T-cell (primary cell): ENCODE measurements around the gene RANBP17. TPM values are rescaled to one million over a fixed set of nuclear protein-coding genes. Genes with fewer than 3 reads are reported as not detected.

Experiments used
- ATAC-seq, 4 experiments: fragments of 200-7000 bp in 3 of 4; fragments of 150-1000 bp in 1 of 4; cut with Tn5 transposase; replicated peaks in 1 of 4; 1 replicate in 3 of 4; 2 replicates in 1 of 4; pipeline ENCODE4 v1.10.0; 2021; ENCODE audit warnings: moderate library complexity in 3 of 4, mild to moderate bottlenecking in 2 of 4, moderate number of reproducible peaks in 1 of 4
- CTCF ChIA-PET, 2 donors: fragments of 300-600 bp; sonication (Branson Sonifier 250); formaldehyde crosslinking; loops; one replicate each; lab custom pipeline; 2022; ENCODE audit warnings: antibody characterized with exemption in 2 of 2; lab: Charles Lee
- POLR2A ChIA-PET, 2 donors: fragments of 300-600 bp; sonication (Branson Sonifier 250); formaldehyde crosslinking; loops; one replicate each; lab custom pipeline; 2022; ENCODE audit warnings: antibody characterized with exemption in 2 of 2; lab: Charles Lee
- DNase-seq, 35 experiments: peaks; one replicate each; pipeline versions ENCODE4 v3.0.0 to v3.0.0-alpha.2; 2013 to 2023
- H3K27ac ChIP-seq: one replicate; pipeline ENCODE4 v1.5.1; 2013; ENCODE audit warnings: low read length
- H3K27me3 ChIP-seq, 2 experiments: replicated peaks in 1 of 2; 1 replicate in 1 of 2; 2 replicates in 1 of 2; pipeline versions ENCODE4 v1.6.1 to v1.7.0; 2013; ENCODE audit warnings: low read length in 1 of 2, mixed read lengths in 1 of 2; ENCODE audit not compliant: control insufficient read depth in 2 of 2, insufficient read depth in 2 of 2; ENCODE audit errors: extremely low read depth in 1 of 2
- H3K36me3 ChIP-seq, 2 donors: 1 replicate in 1 of 2; 2 replicates in 1 of 2; pipeline versions ENCODE4 v1.6.1 to v1.7.0; 2013; ENCODE audit warnings: low read length in 1 of 2; ENCODE audit not compliant: control insufficient read depth in 2 of 2, insufficient read depth in 1 of 2; ENCODE audit errors: extremely low read depth in 1 of 2
- H3K4me1 ChIP-seq, 2 experiments: 1 replicate in 1 of 2; 2 replicates in 1 of 2; pipeline versions ENCODE4 v1.6.1 to v1.7.0; 2013; ENCODE audit warnings: low read length in 2 of 2, mixed read lengths in 1 of 2; ENCODE audit not compliant: insufficient read depth in 2 of 2, control insufficient read depth in 1 of 2; ENCODE audit errors: extremely low read depth in 1 of 2
- H3K4me3 ChIP-seq, 2 donors: 1 replicate in 1 of 2; 2 replicates in 1 of 2; pipeline versions ENCODE4 v1.5.1 to v1.7.0; 2013; ENCODE audit warnings: mild to moderate bottlenecking in 2 of 2, low read length in 1 of 2, moderate library complexity in 1 of 2; ENCODE audit not compliant: control insufficient read depth in 1 of 2; ENCODE audit errors: extremely low read depth in 1 of 2
- H3K9me3 ChIP-seq: 2 replicates; pipeline ENCODE4 v1.7.0; 2013
- H3K27ac Mint-ChIP-seq, 2 donors: one replicate each; pipeline ENCODE4 v1.8.0; 2020 to 2021; ENCODE audit warnings: mild to moderate bottlenecking in 2 of 2, mixed read lengths in 2 of 2
- H3K27me3 Mint-ChIP-seq, 2 donors: one replicate each; pipeline ENCODE4 v1.8.0; 2021 to 2022; ENCODE audit warnings: mixed read lengths in 2 of 2
- H3K36me3 Mint-ChIP-seq: one replicate; pipeline ENCODE4 v1.8.0; 2021; ENCODE audit warnings: mixed read lengths
- H3K4me1 Mint-ChIP-seq, 3 donors: one replicate each; pipeline ENCODE4 v1.8.0; 2020 to 2022; ENCODE audit warnings: mixed read lengths in 3 of 3, mild to moderate bottlenecking in 1 of 3
- H3K4me3 Mint-ChIP-seq, 3 donors: one replicate each; pipeline ENCODE4 v1.8.0; 2020 to 2022; ENCODE audit warnings: mild to moderate bottlenecking in 3 of 3, mixed read lengths in 3 of 3, moderate library complexity in 3 of 3
- H3K9me3 Mint-ChIP-seq, 3 donors: one replicate each; pipeline ENCODE4 v1.8.0; 2020 to 2022; ENCODE audit warnings: mixed read lengths in 3 of 3
- WGBS: methylation state at CpG from one replicate; pipeline ENCODE4 v1.1.5; 2013; ENCODE audit warnings: missing lambda C conversion rate; ENCODE audit not compliant: insufficient coverage; 5-methylcytosine and 5-hydroxymethylcytosine counted together
- total RNA-seq, 35 experiments: library from RNA in 6 of 35; stranded (reverse) in 6 of 35; fragments of 120-200 nt in 1 of 35; gene quantifications; one replicate each; pipeline versions ENCODE4 v1.2.1 to v1.2.4 and lab custom pipeline; 2013 to 2026

RANBP17 gene
- total RNA-seq, 5 donors from 2014 or later (not counting 1 experiment from before 2014, with no cell fraction given): 0.41 to 0.62 (median 0.58) TPM; not detected in 2

DNA sequence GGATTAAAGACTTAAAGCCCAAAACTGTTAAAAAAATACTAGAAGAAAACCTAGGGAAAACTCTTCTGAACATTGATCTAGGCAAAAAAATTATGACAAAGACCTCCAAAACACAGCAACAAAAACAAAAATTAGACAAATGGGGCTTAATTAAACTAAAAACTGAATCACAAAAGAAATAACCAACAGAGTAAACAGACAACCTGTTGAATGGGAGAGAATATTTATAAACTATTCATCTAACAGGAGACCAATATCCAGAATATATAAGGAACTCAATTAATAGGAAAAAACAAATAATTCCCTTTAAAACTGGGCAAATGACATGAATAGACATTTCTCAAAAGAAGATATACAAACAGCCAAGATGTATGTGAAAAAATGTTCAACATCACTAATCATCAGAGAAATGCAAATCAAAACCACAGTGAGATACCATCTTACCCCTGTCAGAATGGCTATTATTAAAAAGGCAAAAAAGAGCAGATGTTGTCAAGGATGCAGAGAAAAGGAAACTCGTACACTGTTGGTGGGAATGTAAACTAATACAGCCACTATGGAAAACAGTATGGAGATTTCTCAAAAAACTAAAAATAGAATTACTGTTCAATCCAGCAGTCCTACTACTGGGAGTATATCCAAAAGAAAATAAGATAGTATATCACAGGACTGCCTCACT, 397.1 kb downstream of the RANBP17 start:
- Histone ChIP-seq H3K27ac (no peak overlapping the region), H3K27me3 (no peaks in the 10 kb centered on the region), H3K36me3 (no peaks in the 10 kb centered on the region), H3K9me3 (no peaks in the 10 kb centered on the region), H3K4me1 (no peaks in the 10 kb centered on the region), H3K4me3 (no peak overlapping the region)
- CTCF ChIA-PET: no interaction called here
- H3K9me3 Mint-ChIP-seq: no peaks in the 10 kb centered on the region
- H3K27me3 Mint-ChIP-seq: no peaks in the 10 kb centered on the region
- POLR2A ChIA-PET: no interaction called here
- DNase-seq (no peak), ATAC-seq (no peak)
- WGBS: no CpG with 5 or more reads among the region's 1 CpG
- H3K4me1 Mint-ChIP-seq: peaks cover under 1 to 5% (median under 1%) of the 10 kb centered on the region in 3 donors
- no peak overlapping the region for H3K27ac Mint-ChIP-seq
- no peak overlapping the region for H3K4me3 Mint-ChIP-seq
- H3K36me3 Mint-ChIP-seq: no peaks in the 10 kb centered on the region

DNA sequence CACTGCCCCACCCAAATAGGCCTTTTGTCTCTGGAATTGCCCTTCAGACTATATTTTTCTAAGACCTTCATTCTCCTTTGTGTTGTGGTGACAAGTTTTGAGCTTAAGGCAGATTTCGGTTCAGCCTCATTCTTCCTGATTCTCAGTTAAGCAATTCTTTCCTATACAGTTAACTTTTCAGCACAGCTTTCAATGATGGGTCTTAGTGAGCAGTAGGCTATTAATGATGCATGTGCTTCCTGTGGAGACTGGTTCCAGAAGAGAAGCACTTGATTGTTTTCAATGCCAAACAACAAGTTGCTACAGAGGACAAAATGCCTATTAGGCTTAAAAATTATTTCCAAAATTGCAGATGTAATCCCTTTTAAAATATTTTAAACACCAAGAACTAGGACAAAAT, 399.5 kb downstream of the RANBP17 start:
- H3K4me3 Mint-ChIP-seq: no peak overlapping the region
- DNase-seq: no peak
- Histone ChIP-seq H3K27me3 (no peaks in the 10 kb centered on the region), H3K4me3 (no peak overlapping the region), H3K27ac (no peak overlapping the region), H3K9me3 (no peaks in the 10 kb centered on the region), H3K36me3 (no peaks in the 10 kb centered on the region), H3K4me1 (peaks cover 5 to 10% of the 10 kb centered on the region in 2 experiments)
- H3K27me3 Mint-ChIP-seq: no peaks in the 10 kb centered on the region
- peaks cover 15 to 19% (median 16%) of the 10 kb centered on the region in 3 donors for H3K4me1 Mint-ChIP-seq
- WGBS: no CpG with 5 or more reads among the region's 1 CpG
- H3K9me3 Mint-ChIP-seq: no peaks in the 10 kb centered on the region
- no peak for ATAC-seq
- ChIA-PET CTCF (no interaction called here), POLR2A (no interaction called here)
- H3K27ac Mint-ChIP-seq: no peak overlapping the region
- no peaks in the 10 kb centered on the region for H3K36me3 Mint-ChIP-seq

DNA sequence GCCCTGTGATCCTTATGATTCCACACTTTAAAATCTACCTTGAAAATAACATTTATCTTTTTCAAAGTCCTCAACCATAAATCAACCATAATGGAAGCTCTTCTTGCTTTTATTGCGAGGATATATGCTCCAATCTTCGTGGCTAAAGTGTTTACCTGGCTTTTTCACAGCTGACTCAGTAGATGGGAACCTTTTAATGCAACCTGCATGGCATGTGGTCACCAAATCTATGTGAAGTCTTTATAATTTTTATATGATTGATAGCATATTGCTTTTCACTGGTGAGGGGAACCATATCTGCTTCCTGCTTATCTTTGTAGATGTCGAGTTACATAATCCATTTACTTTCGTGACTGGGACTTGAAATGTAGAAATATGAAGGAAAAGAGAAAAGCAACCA, 400.1 kb downstream of the RANBP17 start:
- no peak overlapping the region for H3K27ac ChIP-seq
- H3K9me3 Mint-ChIP-seq: no peaks in the 10 kb centered on the region
- H3K27me3 ChIP-seq: no peaks in the 10 kb centered on the region
- H3K27ac Mint-ChIP-seq: no peak overlapping the region
- H3K4me1 ChIP-seq: peaks cover 5 to 10% of the 10 kb centered on the region in 2 experiments
- H3K36me3 ChIP-seq: no peaks in the 10 kb centered on the region
- H3K36me3 Mint-ChIP-seq: no peaks in the 10 kb centered on the region
- peaks cover 15 to 19% (median 16%) of the 10 kb centered on the region in 3 donors for H3K4me1 Mint-ChIP-seq
- ChIA-PET POLR2A (no interaction called here), CTCF (no interaction called here)
- H3K4me3 ChIP-seq: no peak overlapping the region
- H3K9me3 ChIP-seq: no peaks in the 10 kb centered on the region
- ATAC-seq (no peak), DNase-seq (no peak)
- H3K27me3 Mint-ChIP-seq: no peaks in the 10 kb centered on the region
- WGBS: no CpG with 5 or more reads among the region's 4 CpGs
- H3K4me3 Mint-ChIP-seq: no peak overlapping the region

DNA sequence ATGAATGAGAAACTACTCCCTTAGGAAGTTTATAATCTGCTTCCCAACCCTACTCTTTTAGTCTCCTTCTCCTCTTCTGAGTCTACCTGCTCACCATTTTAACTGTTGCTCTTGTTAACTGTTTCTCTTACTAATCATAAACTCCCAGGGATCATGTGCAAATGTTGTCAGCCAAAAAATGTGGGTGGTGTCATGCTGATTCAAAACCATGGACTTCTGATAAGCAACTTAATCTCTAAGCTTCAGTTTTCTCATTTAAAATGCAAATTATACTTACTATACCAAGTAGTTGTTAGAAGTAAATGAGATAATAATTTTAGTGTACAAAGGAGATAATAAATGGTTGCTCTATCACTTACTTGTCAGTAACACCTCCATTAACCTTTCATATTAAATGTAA, 401.4 kb downstream of the RANBP17 start:
- ATAC-seq (no peak), DNase-seq (no peak)
- Histone ChIP-seq H3K36me3 (no peaks in the 10 kb centered on the region), H3K4me1 (peaks cover 5 to 10% of the 10 kb centered on the region in 2 experiments), H3K9me3 (no peaks in the 10 kb centered on the region), H3K4me3 (no peak overlapping the region), H3K27ac (no peak overlapping the region), H3K27me3 (peaks cover 0 to 5% of the 10 kb centered on the region in 2 experiments)
- H3K4me1 Mint-ChIP-seq: peaks cover 15 to 19% (median 16%) of the 10 kb centered on the region in 3 donors
- ChIA-PET POLR2A (no interaction called here), CTCF (no interaction called here)
- no peaks in the 10 kb centered on the region for H3K27me3 Mint-ChIP-seq
- no peak overlapping the region for H3K27ac Mint-ChIP-seq
- H3K36me3 Mint-ChIP-seq: no peaks in the 10 kb centered on the region
- H3K9me3 Mint-ChIP-seq: no peaks in the 10 kb centered on the region
- no peak overlapping the region for H3K4me3 Mint-ChIP-seq

DNA sequence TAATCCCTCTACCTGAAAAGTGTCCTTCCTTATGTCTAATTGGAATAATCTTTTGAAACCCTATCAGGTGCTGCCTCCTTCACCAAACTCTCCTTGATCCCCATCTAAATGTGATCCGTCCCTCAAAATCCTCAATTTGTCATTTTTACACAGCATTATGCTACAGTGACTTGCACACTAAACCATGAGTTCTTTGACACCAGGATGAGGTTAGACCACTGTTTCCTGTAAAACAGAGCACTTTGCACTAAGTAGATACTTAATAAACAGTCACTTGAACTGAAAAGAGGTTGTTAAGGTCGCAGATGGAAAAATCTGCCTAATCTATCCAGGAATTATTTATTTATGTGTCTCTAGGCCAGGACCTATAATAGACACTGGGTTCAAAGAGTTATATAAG, 403.0 kb downstream of the RANBP17 start:
- Histone ChIP-seq H3K4me1 (peaks cover 5 to 10% of the 10 kb centered on the region in 2 experiments), H3K4me3 (no peak overlapping the region), H3K9me3 (no peaks in the 10 kb centered on the region), H3K27me3 (peaks cover 0 to 5% of the 10 kb centered on the region in 2 experiments), H3K27ac (no peak overlapping the region), H3K36me3 (no peaks in the 10 kb centered on the region)
- Mint-ChIP-seq H3K4me3 (no peak overlapping the region), H3K36me3 (no peaks in the 10 kb centered on the region), H3K27me3 (no peaks in the 10 kb centered on the region), H3K4me1 (peaks cover 15 to 19% (median 16%) of the 10 kb centered on the region in 3 donors), H3K27ac (no peak overlapping the region), H3K9me3 (no peaks in the 10 kb centered on the region)
- CTCF ChIA-PET: no interaction called here
- POLR2A ChIA-PET: no interaction called here
- ATAC-seq: peak in 2 of 4 experiments; percentile 52 to 54
- 20% methylated on average over 1 of the region's 2 CpGs for WGBS
- peak in 1 of 35 experiments; percentile 13 for DNase-seq

DNA sequence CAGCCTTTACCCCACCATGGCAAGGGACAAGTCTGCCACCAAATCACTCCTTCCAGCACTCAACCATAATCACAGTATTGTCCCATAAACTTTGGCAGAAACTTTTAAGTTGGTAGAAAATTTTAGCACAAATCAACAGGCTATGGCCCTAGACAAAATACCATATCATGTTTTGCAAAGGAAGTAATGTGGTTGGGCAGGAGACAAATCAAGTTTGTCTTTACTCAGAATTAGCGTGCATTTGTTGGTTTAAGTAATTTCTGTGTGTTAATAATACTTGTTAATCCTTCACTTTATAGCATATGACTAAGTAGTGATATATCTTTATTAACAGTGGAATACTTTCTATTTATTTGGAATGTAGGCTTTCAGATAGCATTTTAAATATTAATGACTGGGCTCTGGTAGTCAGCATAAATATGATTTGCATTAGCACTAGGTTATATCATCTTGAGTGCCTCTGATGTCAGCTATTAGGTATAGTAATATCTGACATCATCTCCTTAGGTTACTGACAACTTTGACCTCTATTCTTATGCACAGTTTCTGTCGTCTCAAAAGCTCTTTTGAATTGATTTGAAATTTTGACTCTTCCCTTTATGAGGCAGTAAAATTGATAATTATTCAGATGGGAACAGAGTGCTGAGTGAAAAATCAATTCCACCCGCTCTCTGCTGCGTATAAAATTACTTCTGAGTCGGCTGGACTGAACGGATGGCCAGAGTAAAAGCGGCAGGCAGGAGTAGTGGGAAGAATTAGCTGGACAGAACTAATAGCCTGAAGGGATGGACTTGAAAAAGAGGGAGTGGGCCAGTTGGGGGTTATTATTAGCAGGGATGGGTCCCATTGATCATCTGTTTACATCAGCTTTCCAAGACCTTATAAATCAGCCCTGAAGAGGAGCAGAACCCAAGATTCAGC, 407.1 kb downstream of the RANBP17 start:
- Histone ChIP-seq H3K4me3 (no peak overlapping the region), H3K27ac (no peak overlapping the region), H3K36me3 (no peaks in the 10 kb centered on the region), H3K27me3 (peaks cover 0 to 5% of the 10 kb centered on the region in 2 experiments), H3K9me3 (no peaks in the 10 kb centered on the region), H3K4me1 (peaks cover 5 to 10% of the 10 kb centered on the region in 2 experiments)
- ChIA-PET CTCF (no interaction called here), POLR2A (no interaction called here)
- H3K27ac Mint-ChIP-seq: no peak overlapping the region
- DNase-seq: no peak
- ATAC-seq: no peak
- peaks cover 0 to 8% of the 10 kb centered on the region in 2 donors for H3K27me3 Mint-ChIP-seq
- 97% methylated on average over 4 of the region's 7 CpGs for WGBS
- H3K4me3 Mint-ChIP-seq: no peak overlapping the region
- peaks cover 13 to 14% (median 14%) of the 10 kb centered on the region in 3 donors for H3K4me1 Mint-ChIP-seq
- H3K36me3 Mint-ChIP-seq: no peaks in the 10 kb centered on the region
- peaks cover 0 to 6% (median 0%) of the 10 kb centered on the region in 3 donors for H3K9me3 Mint-ChIP-seq
